Ammon's horn (tissue), 1 donor: ENCODE data around the gene KRT14.
"Not testable (repeated sequence)": the region's sequence is repeated elsewhere in the genome, so short reads cannot be mapped to it uniquely, and the experiment has no call there.

Source experiments
- DNase-seq: peaks from one replicate; pipeline ENCODE4 v3.0.0-alpha.2; 2016; ENCODE audit warnings: low spot score

The KRT14 gene

DNA sequence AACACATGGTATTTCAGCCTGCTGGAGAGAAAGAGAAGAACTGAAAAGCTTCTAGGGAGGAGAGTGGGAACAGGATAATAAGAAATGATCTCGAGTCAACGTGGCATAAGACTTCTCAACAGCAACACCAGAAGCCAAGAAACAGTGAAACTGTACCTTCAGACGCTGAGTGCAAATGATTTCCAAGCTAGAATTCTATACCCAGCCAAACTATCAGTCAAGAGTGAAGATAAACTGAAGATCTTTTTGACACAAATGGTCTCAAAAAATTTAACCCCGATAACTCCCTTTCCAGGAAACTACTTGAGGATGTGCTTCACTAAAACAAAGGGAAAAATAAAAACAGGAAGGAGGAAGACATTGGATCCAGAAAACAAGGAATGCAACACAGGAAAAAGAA lies 20.2 kb upstream of the KRT14 start:
- DNase-seq: not testable (repeated sequence)

DNA sequence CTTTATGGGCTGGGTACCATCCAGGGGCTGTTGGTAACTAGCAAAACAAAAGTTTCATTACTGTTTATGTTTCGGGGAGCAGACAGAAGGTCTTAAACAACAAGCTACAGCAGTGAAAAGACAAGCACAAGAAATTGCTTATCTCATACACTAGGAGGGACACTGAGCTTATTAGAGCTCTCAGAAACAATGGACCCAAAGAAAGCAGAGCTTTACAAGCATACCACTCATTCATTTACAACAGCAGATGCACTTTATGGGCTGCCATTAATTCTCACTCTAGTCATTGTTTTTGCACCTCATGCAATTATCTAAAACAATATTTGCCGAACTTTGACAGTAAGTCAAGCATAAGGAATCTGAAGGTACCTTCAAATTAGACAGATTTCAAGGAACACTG lies 15.8 kb upstream of the KRT14 start:
- DNase-seq: no peak

DNA sequence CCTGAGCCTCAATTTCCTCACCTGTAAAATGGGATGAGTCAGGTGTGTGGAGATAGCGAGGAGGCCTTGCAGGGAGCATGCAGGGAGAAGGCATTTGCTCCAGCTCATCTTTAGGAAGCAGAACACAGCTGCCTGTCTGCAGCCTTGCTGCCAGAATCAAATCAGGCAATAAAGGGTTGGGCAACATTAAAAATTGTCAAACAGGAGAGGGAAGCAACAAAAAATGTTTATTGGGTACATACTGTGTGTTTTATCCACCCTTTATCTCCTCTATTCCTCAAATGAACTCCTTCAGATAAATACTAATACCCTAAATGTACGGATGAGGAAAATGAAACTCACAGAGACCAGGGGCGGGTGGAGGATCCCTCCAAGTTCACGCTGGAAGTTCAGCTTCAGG lies 13.6 kb upstream of the KRT14 start:
- no peak for DNase-seq

DNA sequence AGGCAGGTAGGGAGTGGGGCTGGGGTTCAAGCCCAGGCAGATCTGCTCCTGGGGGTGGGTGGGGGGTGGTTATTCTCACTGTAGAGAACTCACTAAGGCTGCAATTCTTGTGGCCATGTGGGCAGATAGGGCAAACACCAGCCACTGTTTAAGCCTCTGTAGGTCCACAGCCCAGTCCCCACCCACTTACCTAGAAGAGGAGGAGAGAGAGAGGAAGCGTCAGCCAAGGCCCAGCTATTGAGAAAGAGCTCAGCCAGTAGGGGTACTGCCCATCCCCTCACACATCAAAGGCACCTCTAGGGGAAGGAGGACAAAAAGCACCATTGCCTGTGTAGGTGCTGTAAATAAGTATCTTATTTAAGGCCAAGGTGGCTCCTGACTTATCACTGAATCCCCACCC lies 13.0 kb upstream of the KRT14 start:
- DNase-seq: no peak

DNA sequence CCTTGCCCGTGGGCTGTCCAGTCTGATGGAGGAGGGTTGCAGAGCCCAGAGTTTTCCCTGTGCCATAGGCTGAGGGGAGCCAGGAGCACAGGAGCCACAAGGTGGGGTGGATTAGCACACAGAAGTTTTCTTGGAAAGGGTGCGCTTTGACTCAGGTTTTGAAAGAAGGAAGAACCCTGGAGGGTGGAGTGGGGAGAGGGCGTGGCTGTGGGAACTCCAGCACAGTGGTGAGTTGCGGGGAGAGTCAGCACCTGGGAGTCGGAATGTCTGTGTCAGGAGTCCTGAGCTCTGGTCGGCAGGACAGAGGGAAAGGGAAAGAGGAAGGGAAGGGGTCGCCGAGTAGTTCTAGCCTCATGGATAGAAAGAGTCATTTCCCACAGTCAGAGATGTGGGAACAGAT lies 8.9 kb upstream of the KRT14 start:
- DNase-seq: no peak

DNA sequence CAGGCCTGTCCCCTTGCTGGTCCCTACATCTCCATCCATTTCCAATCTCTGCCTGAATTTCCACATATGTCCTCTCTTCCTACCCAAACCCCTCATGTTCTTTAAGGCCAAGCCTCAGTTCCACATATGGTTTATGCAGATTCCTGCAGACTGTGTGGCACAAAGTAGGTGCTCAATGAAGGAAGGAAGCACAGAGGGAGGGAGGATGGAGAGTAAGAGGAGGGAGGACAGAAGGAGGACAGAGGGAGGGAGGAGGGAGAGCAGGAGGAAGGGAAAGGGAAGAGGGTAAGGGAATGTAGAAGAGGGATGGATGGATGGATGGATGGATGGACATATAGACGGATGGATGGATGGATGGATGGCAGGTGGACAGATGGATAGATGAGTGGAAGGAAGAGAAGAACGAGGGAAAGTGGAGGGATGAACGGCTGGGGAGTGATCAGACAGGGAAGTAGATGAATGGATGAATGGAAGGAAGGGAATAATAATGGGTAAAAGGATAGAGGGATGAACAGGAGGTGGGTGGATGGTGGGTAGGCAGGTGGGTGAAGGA lies 7.7 kb upstream of the KRT14 start:
- DNase-seq: no peak

DNA sequence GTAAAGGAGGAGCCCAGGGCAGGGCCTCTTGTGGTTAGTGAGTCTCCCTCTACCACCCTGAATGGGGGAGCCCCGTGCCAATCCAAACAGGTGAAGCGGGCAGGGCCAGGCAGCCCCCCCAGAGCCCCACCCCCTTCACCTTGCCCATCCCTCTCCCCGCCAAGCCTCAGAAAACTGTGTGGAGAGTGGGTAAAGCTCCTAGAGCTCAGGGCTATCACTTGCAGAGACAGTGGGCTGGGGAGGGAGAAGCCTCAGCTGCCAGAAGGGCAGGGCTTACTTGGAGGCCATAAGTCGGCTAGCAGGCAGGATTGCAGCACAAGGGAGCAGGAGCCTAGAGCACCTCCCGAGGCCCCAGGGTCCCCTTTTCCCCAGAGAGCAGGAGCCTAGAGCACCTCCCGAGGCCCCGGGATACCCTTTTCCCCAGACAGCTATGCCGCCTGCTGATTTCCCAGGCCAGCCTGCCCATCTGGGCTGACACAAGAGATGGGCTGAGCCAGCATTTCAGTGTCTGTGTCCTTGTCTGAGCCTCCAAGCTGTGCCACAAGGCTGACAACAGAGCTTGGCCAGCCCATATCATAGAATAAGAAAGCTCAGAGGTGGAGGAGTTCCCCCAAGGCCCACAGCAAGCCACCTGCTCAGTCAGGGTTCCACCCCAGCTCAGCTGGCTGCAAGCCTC lies 6.7 kb upstream of the KRT14 start:
- no peak for DNase-seq

DNA sequence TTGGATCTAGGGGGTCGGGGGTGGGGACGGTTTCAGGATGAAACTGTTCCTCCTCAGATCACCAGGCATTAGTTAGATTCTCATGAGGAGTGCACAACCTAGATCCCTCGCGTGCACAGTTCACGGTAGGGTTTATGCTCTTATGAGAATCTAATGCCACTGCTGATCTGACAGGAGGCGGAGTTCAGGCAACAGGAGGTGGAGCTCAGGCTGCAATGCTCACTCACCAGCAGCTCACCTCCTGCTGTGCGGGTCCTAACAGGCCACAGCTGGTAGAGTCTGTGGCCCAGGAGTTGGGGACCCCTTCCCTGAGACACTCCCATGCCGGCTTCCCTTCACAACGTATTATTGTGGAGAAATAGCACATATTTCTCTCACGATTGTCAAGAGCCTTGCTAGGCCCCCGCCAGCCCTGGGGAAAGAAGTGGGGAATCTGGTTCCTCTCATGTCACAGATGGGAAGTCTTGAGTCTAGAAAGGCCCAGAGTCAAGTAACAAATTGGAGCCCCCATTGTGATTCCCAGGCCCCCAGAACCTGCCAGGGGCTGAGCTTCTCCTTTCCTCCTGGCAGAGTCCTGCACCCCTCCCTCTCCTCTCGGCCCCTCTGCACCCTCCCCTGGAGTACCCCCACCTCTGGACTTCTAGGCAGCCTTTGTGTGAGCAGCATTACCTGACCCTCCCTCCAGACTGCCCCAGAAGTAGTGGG lies 6.1 kb upstream of the KRT14 start:
- no peak for DNase-seq

DNA sequence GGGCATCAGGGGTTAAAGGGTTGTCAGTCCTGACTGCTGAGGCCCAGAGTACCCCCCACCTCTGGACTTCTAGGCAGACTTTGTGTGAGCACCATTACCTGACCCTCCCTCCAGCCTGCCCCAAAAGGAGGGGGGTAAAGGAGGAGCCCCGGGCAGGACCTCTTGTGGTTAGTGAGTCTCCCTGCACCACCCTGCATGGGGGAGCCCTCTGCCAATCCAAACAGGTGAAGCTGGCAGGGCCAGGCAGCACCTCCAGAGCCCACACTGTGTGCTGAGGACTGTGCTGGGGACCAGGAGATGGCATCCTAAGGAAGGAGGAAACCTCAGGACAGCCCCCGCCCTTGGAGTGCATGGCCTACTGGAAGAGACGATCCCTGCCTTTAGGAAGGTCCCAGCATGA lies 2.6 kb upstream of the KRT14 start:
- no peak for DNase-seq

DNA sequence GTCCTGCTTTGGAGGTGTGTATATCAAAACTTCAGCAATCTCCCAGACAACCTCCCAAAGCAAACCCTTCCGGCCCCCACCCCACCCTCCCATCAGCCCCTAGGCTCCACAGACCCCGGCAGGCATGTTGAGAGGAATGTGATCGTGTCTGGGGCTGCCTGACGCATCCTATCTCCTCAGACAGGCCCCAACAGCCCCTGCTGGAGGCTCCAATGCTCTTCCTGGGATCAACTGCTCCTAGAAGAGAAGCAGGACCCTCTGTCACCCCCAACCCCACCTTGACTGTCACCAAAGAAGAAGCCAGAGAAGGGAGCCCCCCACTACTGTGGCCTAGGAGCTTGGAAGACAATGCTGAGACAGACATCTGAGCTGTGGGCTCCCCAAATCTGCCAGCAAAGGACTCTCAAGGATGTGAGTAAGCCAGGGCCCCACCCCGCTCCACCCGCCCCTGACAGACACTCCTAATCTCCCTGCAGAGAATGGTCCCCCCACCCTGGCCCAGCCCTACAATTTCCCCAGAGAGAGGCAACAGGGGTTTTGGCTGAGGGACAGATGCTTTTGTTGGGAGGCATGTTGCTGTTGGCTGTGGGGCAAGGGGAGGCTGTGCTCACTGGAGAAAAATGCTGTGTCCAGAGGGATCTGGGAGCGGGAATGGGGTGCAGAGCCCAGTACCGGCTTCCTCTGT lies 1.6 kb upstream of the KRT14 start:
- no peak for DNase-seq

DNA sequence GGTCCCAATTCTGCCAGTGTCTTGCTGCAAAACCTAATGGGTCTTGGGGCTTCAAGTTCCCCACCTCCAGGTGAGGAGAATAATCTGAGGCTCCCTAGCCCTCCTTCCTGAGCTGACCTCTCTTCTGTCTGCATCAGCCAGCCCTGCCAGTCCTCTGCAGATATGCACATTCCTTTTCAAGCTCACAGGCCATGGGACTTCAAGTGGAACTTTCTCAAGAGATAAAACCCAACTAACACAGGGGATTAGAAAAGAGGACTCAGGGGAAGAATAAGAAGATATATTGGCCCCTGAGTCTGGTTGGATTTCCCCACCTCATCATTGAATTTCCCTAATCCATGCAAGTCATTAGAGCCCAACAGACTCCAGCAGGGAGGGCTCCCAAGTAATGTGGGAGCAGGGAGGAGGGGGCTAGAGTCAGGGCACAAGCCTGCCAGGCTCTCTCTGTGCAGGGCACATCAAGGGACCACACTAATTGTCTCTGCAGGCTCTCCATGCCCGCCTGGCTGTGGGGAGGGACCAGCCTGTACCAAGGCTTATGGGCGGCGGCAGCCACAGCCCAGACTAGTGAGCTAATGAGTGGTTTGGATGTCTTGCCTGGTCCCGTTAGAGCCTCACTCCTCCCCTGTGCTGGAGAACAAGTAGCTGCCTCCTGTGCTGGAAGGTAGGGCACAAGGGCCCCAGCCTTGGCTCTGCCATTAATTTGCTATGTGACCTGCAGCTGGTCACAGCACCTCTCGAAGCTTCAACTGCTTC lies 1.2 kb downstream of the KRT14 start:
- DNase-seq: no peak

DNA sequence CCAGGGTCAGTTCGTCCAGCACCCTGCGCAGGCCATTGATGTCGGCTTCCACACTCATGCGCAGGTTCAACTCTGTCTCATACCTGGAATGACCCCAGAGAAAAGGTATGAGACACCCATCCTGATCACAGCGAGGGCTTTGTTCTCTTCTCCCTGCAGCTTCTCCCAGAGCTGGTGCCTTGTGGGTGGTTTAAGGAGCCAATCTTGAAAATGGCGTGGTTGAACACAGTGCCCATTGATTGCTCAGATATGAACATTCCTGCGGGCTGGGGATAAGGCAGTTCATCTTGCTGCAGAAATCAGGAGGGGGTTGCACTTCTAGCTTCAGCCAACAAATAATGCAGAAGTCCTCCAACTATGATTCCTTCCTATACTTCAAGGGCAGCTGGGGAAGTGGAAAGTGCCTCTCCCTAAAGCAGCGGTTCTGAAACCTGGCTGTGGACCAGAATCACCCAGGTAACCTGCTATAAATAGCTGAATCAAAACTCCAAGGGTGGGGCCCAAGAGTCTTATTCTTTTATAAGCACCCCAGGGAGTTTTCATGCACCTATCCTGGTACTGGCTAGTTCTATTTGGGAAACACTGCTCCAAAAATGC lies 2.3 kb downstream of the KRT14 start:
- not testable (repeated sequence) for DNase-seq

DNA sequence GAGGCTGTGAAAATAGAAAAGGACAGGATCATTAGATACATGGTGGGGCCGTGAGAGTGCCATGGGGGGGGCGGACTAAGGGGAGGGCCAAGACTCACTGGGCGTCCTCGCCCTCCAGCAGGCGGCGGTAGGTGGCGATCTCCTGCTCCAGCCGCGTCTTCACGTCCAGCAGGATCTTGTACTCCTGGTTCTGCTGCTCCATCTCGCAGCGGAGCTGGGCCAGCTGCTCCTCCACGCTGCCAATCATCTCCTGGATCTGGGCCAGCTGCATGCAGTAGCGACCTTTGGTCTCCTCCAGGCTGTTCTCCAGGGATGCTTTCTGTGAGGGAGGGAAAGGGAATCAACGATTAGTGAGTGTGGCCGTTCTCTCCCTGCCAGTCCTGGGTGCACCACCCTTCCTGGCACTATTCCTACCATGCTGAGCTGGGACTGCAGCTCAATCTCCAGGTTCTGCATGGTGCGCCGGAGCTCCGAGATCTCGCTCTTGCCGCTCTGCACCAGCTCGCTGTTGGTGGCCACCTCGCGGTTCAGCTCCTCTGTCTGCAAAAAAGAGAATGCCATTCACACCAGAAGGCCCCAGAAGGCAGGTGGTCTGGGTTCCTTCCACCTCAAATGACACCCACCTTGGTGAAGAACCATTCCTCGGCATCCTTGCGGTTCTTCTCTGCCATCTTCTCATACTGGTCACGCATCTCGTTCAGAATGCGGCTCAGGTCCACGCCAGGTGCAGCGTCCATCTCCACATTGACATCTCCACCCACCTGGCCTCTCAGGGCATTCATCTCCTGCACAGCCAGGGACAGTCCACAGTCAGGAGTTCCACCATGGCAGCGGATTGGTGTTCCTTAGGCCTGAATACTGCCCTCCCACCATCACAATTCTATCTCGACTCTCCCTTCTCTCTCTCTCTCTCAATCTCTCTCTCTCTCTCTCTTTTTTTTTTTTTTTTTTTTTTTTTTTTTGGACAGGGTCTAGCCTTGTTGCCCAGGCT lies 3.3 kb downstream of the KRT14 start:
- no peak for DNase-seq

DNA sequence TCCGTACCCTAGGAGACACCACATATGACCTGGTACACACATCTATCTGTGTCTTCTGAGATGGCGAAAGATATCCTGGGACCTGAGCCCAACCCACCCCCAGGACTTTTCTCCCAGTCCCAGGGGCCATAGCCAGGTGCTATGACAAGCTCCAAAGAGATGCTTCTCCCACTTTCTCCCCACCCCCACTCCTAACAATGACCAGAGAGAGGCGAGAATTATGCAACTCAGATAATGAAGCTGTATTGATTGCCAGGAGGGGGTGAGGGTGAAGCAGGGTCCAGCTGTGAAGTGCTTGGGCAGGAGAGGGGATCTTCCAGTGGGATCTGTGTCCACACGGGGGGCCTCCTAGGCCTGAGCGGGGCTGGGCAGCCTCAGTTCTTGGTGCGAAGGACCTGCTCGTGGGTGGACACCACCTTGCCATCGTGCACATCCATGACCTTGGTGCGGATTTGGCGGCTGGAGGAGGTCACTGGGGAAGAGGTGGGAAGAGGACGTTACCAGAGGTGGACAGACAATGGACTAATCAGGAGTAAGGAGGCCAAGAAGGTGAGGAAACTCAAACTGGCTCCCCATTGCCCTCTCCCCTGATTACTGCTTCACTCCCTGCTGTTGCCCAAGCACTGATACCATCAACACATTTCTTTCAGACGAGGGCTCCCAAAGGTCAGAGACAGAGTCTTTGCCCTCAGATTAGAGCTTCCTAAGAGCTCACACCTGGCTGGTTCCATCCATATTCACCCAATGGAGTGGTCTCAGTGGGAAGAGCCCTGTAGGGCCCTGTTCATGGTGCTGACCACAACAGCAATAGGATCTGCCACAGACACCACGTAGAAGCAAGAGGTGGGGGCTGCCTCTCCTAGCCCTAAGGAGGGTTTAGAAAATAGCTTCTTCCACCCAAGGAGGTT lies 4.4 kb downstream of the KRT14 start:
- DNase-seq: not testable (repeated sequence)

DNA sequence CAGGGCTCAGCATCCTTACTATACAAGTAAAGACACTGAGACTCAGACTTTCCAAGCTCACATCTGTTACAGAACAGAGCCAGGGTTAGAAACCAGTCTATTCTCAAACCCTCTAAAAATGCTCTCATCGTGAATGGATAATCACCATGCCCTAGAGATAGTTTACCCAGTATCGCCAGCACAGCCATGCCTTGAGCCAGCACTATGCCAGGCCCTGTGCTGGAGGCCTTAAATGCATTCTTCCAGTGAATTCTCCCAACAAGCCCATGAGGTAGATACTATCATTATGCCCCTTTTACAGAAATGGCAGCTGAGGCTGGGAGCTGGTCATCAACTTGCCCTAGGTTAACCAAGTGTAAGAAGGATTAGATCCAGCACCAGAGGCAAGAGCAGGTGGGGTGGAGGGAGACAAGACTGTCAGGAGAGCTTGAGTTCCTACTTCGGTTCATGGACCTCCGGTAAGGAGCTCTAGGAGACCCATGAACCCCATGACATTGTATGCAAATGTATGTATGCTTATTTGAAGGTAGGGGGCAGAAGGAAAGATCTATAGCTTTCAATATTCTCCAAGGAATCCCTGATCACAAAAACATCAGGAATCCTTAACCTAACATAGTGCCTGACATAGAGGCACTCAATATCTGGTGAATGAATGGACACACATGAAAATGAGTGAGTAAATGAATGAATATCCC lies 5.2 kb downstream of the KRT14 start:
- DNase-seq: no peak

DNA sequence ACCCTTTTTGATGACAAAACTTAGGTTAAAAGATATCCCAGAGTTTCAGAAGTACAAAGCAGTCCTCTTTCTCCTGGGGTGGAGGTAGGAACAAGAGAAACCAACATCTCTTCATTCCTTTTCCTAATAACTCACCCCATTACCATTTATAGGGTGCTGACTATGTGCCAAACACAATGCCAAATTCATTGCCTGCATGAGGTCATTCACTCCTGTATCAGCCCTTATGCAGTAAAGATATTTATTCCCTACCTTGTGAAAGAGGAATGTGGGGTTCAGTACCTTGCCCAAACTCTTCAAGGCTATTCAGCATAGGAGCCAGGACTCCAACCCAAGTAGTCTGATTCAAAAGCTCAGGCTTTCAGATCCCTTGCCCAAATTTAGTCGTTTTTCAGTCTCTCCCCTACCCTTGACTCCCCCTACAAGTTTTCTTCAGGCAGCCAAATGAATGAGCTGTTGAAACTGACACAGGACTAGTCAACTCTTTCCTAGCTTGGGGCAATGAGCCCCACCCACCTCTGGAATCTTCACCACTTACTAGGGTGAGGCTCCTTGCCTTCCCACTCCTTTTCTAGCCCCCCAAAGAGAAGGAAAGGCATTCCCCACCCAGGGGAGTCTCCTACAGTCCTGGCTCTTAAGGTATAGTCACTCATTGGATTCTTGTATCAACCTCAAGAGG lies 5.9 kb downstream of the KRT14 start:
- no peak for DNase-seq

DNA sequence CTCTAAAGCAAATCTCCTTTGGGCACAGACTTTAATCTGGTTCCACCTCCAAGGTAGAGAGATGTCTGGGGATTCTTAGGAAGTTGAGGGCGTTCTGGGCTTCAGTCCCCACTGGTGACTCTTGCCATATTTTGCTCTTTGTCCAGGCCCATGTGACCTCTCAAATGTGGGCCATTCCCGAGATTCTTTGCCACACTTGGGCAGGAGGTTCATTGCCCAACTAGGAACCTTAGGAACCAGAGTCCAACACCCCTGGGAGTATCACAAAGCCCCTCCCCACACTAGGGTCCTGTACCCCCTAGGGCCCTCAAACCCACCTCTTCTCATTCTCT lies 6.5 kb downstream of the KRT14 start:
- DNase-seq: no peak

DNA sequence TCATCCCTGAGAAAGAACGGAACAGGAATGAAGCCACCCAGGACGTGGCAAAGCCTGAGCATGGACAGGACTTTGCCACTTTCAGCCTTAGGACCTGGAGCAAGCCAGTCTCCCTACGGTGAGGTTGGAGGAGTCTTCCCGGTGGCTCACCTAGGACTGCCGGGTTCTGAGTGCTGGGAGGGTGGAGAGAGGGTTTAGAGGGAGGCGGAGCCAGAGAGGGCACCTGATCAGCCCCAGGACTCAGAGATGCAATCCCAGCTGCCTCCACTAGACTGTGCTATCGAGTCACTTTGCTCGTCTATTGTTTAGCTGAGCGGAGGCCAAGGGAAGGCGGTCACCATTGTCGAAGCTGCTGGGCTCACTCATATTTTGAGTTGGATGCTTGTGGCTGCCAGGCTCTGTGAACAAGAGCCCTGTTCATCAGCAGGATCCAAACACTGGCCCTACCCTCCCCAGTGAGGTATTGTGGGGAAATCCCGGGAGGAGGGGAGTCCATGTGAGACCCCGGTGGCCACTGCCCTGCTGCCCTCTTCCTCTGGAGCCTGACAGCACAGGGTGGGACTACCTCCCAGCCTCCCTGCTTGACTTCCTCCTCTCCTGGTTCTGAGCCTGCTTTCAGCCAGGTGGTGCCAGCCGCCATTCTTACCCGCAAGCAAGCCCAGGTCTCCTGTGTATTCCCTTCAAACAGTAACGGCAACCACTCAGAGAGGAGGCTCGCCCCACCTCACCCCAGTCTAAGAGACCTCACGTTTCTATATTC lies 7.0 kb downstream of the KRT14 start:
- peak; percentile 72 for DNase-seq
